HG03039 (cell line): ENCODE results near the gene BEND7.
"Not testable (repeated sequence)": the region's sequence is repeated elsewhere in the genome, so short reads cannot be mapped to it uniquely, and the experiment has no call there.

Experiments
- ATAC-seq: cut with Tn5 transposase; IDR thresholded peaks from one replicate; pipeline ENCODE4 v1.9.1; 2021; ENCODE audit warnings: mild to moderate bottlenecking, moderate library complexity; ENCODE audit not compliant: unreplicated experiment

The BEND7 gene

GRCh38 chr10:13425397-13425796, 103.4 kb downstream of the BEND7 start:
- ATAC-seq: no peak

DNA sequence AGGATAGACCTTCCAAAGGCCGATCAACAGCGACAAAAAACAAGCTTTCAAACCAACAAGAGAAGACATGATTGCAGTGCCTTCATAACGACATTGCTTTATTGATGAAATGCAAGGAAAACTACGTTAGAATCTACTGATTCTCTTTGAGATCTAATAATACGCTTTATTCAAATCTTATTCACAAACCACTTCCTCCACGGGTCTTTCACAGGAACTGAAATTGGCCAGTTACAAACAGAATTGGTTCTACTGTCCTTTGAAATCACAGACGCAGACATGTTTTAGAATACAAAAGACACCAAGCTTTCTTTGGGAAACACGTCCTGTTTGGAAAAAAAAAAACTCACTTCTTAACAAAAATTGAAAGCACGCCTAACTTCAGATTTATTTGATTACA, 106.0 kb downstream of the BEND7 start:
- ATAC-seq: no peak

- no peak for ATAC-seq
These were observed 107.4 kb downstream of the BEND7 start for GRCh38 chr10:13421382-13421917.

GRCh38 chr10:13420532-13421307, 108.1 kb downstream of the BEND7 start:
- no peak for ATAC-seq

DNA sequence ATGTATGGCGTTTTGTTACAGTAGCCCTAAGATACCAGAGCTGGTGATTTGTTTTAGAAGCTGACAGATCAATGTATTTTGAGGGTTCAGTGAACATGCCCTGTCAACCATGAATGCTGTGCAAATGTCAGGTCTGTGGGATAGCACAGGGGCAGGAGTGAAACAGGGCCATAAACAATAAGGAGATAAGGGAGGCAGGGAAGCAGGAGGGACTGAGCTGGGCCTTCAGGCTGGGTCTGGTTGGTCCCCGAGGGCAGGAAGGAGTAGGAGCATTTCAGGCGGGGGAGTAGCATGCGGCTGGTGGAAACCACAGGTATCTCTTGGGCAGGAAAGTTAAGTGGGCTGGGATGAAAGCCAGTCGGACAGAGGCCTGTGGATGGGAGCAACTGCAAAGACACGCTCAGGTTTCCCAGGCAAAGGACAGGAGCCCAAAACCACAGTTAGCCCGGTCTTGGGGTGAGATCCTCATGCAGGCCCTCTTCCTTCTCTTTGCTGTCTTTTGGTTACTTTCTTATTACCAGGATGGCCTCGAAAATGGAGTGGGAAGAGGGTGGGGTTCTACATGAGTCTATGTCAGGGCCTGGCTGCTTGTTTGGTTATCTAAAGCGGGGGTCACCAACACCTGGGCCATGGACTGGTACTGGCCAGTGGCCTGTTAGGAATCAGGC, 111.2 kb downstream of the BEND7 start:
- no peak for ATAC-seq

DNA sequence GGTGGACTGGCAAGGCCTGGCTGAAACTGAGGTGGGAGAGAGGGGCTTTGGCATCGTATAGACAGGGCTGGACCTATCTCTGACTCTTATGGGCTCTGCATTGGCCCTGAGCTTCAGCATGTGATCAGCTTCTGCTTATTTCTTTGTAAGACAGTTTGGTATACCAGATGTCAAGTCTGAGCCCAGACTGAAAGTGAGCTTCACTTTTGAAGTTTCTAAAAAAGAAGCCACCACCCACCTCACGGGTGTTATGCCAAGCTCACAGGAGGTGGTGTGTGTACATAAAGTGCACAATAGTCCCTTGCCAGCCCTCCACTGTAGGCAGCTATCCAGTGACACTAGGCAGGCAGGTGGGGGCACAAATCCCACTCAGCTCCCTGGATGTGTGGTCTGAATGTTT, 112.1 kb downstream of the BEND7 start:
- no peak for ATAC-seq

DNA sequence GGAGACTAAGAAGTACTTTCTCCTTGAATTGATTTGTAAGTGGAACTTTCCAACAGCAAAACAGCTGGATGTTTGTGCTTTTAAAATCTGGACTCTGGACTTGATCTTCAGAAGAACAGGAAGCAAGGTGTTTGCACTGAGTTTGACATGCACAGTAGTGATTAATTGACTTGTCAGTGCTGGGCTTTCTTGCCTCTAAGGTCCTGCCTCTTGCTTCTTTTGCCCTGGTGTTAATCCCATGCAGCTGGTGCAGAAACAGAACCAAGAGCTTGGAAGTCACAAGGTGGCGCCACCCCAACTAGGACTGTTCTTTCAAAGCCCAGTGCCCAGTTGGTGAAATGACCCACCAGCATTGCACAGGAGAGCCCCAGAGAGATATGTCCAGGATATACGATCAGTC, 114.0 kb downstream of the BEND7 start:
- ATAC-seq: no peak

GRCh38 chr10:13414137-13414536, 114.7 kb downstream of the BEND7 start:
- no peak for ATAC-seq

GRCh38 chr10:13412894-13413293, 115.9 kb downstream of the BEND7 start:
- no peak for ATAC-seq

DNA sequence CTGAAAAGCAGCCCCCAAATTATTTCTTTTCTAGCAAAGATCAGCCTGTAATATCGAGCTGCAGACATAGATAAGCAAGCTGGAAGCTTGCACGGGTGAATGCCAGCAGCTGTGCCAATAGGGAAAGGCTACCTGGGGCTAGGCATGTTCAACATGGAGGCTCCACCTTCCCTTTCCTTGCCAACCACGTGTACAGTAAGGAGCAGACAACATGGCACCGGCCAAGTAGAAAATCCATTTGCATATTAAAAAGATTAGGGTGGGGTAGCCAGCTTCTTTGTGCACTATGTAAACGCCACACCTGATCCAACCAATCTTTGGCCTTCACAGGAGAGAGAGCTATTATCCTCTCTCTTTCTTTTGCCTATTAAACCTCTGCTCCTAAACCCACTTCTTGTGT, 124.0 kb downstream of the BEND7 start:
- ATAC-seq: no peak

DNA sequence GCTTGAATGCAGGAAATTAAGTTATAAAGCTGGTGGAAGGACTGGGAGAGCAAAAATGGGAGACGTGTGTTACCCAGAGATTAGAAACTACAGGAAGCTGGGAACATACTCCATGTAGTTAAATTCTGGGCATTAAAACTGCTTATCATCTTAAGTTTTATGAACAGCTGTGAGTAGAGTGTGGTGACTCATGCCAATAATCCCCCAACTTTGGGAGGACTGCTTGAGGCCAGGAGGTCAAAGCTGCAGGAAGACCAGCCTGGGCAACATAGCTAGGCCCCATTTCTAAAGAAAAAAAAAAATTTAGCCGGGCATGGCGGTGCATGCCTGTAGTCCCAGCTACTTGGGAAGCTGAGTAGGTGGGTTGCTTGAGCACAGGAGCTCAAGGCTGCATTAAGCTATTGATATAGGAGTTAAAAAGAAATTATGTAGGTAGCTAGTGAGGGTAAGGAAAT, 124.5 kb downstream of the BEND7 start:
- ATAC-seq: no peak

DNA sequence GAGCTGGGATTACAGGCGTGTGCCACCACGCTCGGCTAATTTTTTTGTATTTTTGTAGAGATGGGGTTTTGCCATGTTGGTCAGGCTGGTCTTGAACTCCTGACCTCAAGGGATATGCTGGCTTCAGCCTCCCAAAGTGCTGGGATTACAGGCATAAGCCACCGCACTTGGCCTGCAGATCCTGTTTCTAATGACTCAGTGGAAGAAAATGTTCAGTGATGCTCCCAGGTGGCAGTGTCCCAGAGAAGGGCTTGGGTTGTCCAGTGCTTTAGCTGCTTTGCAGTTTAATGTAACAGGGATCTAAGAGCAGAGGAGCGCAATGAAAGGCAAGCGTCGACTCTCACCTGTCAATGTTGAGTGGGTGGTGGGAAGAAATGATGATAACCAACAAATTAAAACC, 125.4 kb downstream of the BEND7 start:
- not testable (repeated sequence) for ATAC-seq

DNA sequence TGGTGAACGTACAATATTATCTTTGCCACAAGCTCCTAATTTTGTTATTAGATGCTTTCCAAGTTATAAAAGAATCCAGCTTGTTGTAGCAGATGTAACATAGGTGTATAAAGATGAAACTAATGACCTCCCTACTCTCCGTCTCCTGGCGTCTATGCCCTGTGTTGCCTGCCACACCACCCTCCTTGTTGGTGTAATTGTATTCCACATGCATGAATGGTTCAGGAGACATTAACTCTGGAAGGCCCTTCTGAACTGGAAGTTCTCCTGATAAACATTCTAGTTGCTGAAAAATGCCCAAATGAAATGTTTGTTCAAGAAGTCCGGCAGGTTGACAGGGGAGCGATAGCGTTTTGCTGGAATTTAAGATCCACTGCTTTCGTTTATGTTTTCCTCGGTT, 126.8 kb downstream of the BEND7 start:
- ATAC-seq: no peak

GRCh38 chr10:13401142-13401541, 127.7 kb downstream of the BEND7 start:
- no peak for ATAC-seq

DNA sequence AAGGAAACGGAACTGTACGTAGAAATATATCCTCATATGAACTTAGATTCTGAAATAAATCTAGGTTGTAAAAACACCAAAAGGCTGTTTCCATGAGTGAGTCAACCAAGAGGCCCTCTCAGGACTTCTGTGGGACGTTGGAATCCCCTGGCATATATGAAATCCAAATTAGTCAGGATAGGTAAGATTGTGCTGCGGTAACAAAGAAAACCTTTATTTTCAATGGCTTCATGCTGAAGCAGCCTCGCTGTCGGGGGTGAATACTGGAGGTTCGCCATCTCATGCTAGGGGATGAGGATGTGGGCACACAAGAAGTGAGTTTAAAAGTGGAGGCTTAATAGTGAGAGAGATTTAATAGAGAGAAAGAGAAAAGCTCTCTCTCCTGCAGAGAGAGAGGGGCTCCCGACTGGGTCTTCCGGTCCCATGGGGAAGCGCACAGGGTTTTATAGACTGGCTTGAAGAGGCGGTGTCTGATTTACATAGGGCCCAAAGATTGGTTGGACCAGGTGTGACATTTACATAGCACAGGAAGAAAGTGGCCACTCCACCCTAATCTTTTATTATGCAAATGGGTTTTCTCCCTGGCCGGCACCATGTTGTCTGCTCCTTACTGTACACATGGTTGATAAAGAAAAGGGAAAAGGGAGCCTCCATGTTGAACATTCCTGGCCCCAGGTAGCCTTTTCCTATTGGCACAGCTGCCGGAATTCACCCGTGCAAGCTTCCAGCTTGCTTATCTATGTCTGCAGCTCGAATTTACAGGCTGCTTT, 128.4 kb downstream of the BEND7 start:
- no peak for ATAC-seq

- ATAC-seq: no peak
These were observed 129.1 kb downstream of the BEND7 start for GRCh38 chr10:13399752-13400151.

DNA sequence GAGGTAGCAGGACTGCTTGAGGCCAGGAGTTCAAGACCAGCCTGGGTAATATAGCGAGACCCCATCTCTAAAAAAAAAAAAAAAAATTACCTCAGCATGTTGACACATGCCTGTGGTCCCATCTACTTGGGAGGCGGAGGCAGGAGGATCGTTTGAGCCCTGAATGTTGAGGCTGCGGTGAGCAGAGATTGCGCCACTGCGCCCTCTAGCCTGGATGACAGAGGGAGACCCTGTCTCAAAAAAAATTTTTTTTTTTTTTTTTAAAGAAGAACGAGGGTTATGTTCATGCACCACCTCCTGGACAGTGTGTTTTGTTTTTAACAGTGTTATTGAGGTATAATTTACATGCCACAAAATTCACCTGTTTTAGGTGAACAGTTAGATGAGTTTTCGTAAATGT, 129.6 kb downstream of the BEND7 start:
- ATAC-seq: no peak

DNA sequence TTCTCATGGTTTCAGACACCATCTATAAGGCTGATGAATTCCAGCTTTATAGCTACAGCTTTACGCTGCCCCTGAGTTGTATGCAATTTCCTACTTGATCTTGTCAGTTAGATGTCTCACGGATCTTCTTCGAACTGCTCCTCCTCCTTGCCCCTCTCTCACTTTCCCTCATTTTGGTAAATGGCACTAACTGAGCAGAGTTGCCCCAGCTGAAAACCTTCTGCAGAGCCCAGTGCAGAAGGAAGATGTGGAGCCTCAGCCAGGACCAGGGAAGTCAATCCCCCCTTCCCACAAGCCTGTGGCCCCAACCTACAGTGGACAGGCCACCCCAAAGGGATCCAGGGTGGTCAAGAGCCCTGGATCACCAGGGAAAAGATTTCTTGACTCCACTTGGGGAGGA, 131.8 kb downstream of the BEND7 start:
- no peak for ATAC-seq

DNA sequence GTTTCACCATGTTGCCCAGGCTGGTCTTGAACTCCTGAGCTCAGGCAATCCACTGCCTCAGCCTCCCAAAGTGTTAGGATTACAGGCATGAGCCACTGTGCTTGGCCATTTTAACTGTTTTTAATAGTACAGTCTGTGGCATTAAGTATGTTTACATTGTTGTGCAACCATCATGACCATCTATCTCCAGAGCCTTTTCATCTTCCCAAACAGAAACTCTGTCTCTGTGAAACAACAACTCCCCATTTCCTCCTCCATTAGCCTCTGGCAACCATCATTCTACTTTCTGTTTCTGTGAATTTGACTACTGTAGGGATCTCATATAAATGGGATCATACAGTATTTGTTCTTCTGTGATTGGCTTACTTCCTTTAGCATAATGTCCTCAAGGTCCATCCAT, 132.4 kb downstream of the BEND7 start:
- ATAC-seq: no peak

- no peak for ATAC-seq
These were observed 133.3 kb downstream of the BEND7 start for GRCh38 chr10:13395540-13395939.

DNA sequence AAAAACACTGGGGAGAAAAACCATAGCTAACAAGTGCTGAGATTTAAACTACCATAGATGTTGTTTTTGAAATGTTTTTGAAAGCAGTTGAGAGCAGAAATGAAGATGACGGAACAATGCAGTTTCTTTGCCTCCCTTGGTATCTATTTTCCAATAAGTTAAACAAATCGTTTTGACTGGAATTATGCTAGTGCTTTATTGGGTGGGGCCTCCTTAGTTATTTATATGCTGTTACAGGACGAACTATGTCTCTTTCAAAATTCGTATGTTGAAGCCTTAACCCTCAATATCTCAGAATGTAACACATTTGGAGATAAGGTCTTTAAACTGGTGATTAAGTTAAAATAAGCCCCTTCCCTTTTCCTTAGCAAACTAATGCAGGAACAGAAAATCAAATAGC, 135.2 kb downstream of the BEND7 start:
- ATAC-seq: no peak

- no peak for ATAC-seq
These were observed 136.1 kb downstream of the BEND7 start for GRCh38 chr10:13392701-13393100.
